GM21515 (cell line): ENCODE measurements around the gene CAPN6.

Source experiments
- ATAC-seq: cut with Tn5 transposase; IDR thresholded peaks from one replicate; pipeline ENCODE4 v1.9.1; 2021; ENCODE audit not compliant: unreplicated experiment

CAPN6 gene

GRCh38 chrX:111200327-111200726, 70.0 kb downstream of the CAPN6 start:
- ATAC-seq, result no peak

GRCh38 chrX:111199505-111199904, 70.8 kb downstream of the CAPN6 start:
- ATAC-seq, result no peak
